Retinal pigment epithelial cell (primary cell): Measurements from ENCODE around the gene CENPM.

Experiments used
- DNase-seq: peaks from one replicate; pipeline ENCODE4 v3.0.0-alpha.2; 2010; ENCODE audit warnings: low read depth
- H3K4me3 ChIP-seq: 2 replicates; pipeline ENCODE4 v1.5.1; 2011; ENCODE audit warnings: mild to moderate bottlenecking, low read length, control low read depth, moderate library complexity
- TF ChIP-seq, protein P1 (sequence below): conservative IDR thresholded peaks from 2 replicates; pipeline ENCODE4 v1.5.1; 2011; ENCODE audit warnings: low read depth, low read length, control low read depth, inconsistent platforms

Gene CENPM

DNA sequence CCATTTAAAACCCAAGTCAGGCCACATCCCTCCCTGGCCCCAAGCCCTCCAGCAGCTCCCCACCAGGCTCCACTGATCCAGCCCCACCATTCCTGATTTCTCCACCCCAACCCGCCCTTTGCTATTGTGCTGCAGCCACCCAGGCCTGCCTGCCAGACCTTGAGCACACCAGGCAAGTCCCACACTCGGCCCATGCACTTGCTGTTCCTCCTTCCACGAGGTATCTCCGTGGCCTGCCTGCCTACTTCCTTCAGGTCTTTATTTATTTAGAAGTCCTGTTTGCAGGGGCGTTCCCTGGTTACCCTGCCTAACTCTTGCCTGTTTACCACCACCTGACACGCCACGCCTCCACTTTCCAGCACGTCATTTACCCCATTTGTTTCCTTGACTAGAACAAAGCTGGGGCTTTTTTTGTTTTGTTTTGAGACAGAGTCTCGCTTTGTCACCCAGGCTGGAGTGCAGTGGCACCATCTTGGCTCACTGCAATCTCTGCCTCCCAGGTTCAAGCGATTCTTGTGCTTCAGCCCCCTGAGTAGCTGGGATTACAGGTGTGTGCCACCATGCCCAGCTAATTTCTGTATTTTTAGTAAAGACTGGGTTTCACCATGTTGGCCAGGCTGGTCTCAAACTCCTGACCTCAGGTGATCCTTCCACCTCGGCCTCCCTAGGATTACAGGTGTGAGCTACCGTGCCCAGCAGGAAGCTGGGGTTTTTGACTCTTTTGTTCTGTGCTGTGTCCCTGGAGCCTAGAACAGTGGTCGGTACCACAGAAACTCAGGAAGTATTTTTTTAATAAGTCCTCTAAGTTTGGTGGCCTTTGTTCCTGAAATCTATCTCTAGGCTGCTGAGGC lies 6.7 kb downstream of the CENPM start:
- TF ChIP-seq, protein P1, sequence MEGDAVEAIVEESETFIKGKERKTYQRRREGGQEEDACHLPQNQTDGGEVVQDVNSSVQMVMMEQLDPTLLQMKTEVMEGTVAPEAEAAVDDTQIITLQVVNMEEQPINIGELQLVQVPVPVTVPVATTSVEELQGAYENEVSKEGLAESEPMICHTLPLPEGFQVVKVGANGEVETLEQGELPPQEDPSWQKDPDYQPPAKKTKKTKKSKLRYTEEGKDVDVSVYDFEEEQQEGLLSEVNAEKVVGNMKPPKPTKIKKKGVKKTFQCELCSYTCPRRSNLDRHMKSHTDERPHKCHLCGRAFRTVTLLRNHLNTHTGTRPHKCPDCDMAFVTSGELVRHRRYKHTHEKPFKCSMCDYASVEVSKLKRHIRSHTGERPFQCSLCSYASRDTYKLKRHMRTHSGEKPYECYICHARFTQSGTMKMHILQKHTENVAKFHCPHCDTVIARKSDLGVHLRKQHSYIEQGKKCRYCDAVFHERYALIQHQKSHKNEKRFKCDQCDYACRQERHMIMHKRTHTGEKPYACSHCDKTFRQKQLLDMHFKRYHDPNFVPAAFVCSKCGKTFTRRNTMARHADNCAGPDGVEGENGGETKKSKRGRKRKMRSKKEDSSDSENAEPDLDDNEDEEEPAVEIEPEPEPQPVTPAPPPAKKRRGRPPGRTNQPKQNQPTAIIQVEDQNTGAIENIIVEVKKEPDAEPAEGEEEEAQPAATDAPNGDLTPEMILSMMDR: no peak

DNA sequence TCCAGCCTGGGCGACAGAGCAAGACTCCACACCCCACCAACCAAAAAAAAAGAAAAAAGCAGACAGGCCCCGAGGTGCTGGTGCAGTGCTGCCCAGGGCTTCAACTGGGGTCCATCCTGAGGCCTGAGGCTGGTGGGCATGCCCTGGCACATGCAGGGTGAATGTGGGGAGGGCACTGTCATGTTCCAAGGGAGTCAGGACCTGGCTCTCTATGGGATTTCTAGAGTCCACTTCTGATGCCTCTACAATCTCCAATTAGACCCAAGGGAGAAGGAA lies 10.1 kb downstream of the CENPM start:
- no peak overlapping the region for H3K4me3 ChIP-seq
- TF ChIP-seq, protein P1: no peak
- no peak for DNase-seq

More for the DNA sequence above, 6.7 kb downstream of the CENPM start:
- H3K4me3 ChIP-seq: no peak overlapping the region
- no peak for DNase-seq

DNA sequence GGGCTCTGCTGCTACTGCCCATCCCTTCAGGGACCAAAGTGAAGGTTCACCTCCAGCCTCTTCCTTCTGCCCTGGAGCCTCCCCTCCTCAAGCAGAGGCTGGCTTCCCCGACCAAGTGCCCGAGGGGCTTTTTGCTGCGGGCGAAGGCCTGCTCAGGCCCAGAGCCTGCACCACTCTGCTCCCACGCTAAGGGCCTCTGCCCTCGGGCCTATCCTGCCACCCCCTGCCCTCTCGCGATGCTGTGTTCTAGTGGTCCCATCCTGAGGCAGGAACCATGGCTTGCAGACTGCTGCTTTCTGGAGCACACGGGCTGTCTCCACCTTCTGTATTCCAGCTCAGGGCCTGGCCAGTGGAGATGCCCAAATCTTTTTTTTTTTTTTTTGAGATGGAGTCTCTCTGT lies 11.4 kb downstream of the CENPM start:
- no peak overlapping the region for H3K4me3 ChIP-seq
- TF ChIP-seq, protein P1: no peak
- DNase-seq: no peak

DNA sequence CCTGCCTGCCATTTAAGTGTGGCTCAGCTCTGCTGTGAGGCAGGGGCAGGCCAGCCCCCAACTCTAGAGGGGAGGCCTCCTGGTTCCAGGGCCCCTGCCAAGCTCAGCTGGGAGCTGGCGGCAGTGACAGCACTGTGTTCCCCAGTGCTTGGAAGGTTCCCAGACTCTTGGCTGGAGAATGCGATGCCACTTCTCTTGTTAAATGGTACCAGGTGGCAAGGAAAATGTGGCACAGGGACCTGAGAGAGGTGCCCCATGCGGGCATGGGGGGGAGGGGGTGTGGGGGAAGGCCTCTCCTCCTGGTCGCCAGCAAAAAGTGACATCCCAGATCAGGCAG lies 12.0 kb downstream of the CENPM start:
- no peak for DNase-seq
- no peak overlapping the region for H3K4me3 ChIP-seq
- TF ChIP-seq, protein P1: no peak

DNA sequence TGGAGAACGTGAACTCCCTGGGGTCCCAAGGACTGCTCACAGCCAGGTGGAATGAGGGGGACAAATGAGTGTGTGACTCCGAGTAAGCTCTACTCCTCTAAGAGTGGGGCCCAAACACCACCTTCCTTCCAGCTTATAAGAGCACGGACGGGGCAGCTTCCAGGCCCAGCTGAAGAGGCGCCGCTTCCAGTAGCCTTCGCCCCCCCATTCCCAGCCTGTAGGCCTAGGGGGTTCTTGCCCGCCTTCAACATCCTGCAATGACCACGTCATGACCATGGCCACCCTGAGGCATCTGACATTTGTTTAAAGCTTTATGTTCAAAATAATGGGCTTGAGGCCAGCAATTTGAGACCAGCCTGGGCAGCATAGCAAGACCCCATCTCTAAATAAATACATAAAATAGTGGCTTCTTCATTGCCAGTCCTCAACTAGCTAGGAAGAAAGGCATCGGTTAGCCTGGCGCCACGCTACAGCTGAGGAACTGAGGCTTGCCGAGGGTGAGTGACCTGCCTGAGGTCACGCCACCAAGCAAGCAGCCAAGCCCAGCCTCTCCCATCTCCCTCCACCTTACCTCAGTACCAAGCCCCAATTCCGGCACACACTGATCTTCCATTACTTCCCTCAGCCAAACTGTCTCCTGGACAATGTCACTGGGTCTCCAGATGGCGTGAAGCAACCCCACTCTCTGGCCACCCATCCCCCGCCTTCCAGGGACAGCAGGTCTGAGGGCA lies 12.5 kb downstream of the CENPM start:
- TF ChIP-seq, protein P1: no peak
- H3K4me3 ChIP-seq: no peak overlapping the region
- no peak for DNase-seq

DNA sequence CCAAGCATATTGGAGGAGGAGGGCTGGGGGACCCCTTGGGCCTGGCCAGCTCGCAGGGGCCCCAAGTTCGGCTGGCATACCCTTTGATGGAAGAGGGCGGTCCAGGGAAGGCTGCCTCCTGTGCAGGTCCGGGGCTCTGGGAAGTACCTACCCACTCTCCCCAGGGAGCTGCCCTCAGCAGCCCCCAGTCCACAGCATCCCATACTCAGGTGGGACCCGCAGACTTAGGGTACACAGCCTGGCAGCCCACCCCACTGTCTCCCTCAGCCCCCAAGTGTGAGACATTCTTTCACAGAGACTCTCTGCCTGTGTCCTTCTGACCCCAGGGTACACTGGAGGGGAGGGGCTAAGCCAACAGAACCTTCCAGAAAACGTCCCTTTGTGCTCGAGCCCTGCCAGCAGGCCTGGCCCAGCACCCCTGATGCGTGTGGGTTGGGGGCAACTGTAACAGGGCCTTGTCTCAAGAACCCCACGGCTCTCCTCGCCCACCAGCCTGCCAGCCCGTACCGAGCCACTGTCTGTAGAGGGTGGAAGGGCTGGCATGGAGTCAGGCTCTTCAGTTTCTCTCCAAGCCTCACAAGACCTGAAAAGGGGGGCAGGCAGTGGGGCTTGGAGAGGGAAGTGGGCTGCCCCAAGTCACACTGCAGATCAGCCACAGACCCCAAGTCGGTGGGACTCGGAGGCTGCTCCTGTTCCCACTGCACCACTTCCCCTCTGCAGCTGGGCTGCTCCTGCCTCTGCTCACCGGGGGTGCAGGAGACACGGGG lies 13.4 kb downstream of the CENPM start:
- TF ChIP-seq, protein P1: no peak
- no peak overlapping the region for H3K4me3 ChIP-seq
- DNase-seq: no peak
